ENCODE measurements around the gene AOPEP.

The AOPEP gene

DNA sequence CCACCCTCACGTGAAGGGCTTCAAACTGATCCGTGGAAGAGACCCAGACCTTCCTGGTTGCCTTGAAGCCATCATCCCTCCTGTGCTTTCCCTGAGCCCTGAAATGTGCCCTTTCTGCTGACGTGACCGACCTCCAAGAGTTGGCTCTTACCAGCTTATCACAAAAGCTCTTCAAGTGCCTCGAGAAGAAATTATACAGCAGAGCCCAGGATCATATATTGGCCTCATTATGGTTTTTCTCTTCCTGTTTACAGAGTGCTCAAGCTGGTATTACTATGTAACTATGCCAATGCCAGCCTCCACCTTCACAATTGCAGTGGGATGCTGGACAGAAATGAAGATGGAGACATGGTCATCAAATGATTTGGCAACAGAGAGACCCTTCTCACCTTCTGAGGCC is 66.0 kb downstream of the AOPEP start:
- no peak overlapping the region for H3K27ac ChIP-seq
- TF ChIP-seq, protein P1, sequence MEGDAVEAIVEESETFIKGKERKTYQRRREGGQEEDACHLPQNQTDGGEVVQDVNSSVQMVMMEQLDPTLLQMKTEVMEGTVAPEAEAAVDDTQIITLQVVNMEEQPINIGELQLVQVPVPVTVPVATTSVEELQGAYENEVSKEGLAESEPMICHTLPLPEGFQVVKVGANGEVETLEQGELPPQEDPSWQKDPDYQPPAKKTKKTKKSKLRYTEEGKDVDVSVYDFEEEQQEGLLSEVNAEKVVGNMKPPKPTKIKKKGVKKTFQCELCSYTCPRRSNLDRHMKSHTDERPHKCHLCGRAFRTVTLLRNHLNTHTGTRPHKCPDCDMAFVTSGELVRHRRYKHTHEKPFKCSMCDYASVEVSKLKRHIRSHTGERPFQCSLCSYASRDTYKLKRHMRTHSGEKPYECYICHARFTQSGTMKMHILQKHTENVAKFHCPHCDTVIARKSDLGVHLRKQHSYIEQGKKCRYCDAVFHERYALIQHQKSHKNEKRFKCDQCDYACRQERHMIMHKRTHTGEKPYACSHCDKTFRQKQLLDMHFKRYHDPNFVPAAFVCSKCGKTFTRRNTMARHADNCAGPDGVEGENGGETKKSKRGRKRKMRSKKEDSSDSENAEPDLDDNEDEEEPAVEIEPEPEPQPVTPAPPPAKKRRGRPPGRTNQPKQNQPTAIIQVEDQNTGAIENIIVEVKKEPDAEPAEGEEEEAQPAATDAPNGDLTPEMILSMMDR (conservative IDR thresholded peaks at IDR 0.05), result no peak

DNA sequence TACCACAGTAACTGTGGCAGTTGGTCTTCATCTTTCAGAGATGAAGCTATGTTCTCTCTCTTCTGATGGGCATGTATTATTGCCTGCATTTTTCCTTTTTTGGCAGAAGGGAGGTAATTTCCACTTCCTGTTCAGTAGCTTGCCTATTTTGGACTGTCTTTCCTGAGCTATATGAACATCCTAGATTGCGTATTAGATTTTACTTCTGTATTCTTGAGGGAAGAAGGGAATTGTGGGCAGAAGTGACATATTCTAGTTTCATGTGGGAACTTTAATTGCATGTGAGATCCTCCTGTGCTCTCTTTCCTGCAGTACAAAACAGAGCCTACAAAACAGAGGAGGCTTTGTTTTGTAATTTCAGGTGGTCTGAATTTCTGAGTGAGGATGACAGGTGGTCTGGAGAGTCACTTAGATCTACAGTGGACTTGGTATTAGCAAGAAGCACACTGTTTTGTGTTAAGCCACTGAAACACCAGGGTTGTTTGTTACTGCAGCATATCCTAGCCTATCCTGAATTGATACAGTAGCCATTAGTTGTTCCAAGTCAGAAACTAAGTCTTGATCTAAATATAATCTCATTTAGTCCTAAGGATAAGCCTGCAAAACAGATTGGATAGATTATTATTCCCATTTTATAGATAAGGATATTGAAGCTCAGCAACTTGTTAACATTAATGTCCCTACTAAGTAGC is 68.1 kb downstream of the AOPEP start:
- no peak overlapping the region for H3K27ac ChIP-seq
- TF ChIP-seq, protein P1 (conservative IDR thresholded peaks at IDR 0.05), result no peak

DNA sequence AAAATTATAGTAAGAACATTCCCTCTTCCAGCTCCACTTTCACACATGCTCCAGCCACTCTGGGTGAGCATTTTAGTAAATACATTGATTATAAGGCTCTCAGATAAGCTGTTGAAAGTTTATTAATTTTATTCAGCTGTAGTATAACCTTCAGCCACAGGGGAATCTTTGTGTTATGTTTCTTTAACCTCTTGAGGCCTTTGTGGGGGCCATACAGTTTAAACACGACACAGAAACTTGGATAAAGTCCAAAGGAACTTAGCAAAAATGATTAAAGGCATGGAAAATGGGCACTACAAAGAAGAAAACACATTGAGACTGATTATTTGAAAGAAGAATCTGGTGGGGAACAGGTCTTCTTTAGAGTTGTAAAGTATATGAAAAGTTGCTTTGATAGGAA is 70.2 kb downstream of the AOPEP start:
- TF ChIP-seq, protein P1 (conservative IDR thresholded peaks at IDR 0.05), result no peak
- no peak overlapping the region for H3K27ac ChIP-seq

- TF ChIP-seq, protein P1 (conservative IDR thresholded peaks at IDR 0.05), result no peak
- no peak overlapping the region for H3K27ac ChIP-seq
Observed at GRCh38 chr9:94798201-94798600, 71.7 kb downstream of the AOPEP start.

DNA sequence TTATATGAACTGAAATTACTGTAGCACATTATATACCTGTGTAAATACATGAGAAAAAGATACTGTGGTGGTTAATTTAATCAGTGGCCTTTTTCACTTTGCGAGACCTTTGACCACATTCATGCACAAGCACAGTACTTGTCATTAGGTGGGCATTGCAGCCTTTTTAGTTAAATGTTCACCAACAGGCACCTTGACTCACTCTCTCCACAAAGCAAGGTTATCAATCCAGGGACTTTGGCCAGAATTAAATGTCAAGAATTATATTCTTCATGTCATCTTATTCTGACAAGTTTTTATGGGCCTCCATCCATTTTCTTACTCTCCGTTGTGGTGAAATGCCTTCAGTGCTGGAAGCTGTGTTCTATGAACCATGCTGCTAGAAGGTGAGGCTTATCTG is 72.2 kb downstream of the AOPEP start:
- TF ChIP-seq, protein P1 (conservative IDR thresholded peaks at IDR 0.05), result no peak
- no peak overlapping the region for H3K27ac ChIP-seq

GRCh38 chr9:94799578-94800264 is 73.2 kb downstream of the AOPEP start:
- no peak overlapping the region for H3K27ac ChIP-seq
- TF ChIP-seq, protein P1 (conservative IDR thresholded peaks at IDR 0.05), result no peak

DNA sequence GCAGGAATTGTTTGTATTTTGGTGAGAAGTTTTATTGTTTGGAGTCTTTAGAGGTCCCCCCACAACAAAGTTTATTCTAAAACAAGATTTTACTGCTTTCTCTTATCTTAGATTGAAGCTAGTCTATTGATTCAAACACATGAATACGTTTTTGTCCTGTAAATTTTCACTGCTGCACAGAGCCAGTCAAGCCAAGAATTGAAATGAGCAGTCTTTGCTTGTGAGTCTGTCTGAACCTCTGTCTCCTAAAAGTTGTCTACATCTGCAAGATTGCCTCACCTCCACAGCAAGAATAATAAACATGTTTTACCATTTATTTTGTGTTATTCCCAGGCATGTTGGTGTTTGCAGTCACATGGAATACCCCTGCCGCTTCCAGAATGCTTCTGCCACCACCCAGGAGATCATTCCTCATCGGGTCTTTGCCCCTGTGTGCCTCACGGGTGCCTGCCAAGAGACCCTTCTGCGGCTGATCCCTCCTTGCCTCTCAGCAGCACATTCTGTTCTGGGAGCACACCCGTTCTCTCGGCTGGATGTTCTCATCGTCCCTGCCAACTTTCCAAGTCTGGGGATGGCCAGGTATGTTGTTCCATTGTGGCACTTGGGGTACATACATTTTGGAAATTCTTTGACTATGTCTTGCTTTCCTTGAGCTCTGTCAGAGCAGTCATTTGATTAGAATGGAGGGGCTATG is 74.1 kb downstream of the AOPEP start:
- TF ChIP-seq, protein P1 (conservative IDR thresholded peaks at IDR 0.05), result no peak
- no peak overlapping the region for H3K27ac ChIP-seq
